Common myeloid progenitor, CD34-positive (primary cell): Measurements from ENCODE around the gene VKORC1.

Experiments used
- CTCF ChIA-PET: fragments of 350-600 bp; sonication (Branson Sonifier 250); formaldehyde crosslinking; loops from one replicate; lab custom pipeline; 2021; ENCODE audit warnings: antibody characterized with exemption; lab: Charles Lee
- POLR2A ChIA-PET: fragments of 350-600 bp; sonication (Branson Sonifier 250); formaldehyde crosslinking; loops from one replicate; lab custom pipeline; 2021; ENCODE audit warnings: antibody characterized with exemption; lab: Charles Lee
- DNase-seq, 3 donors: peaks; one replicate each; pipeline versions ENCODE4 v3.0.0 to v3.0.0-alpha.2; 2013
- H3K27ac ChIP-seq, 2 experiments: 1 replicate in 1 of 2; 2 replicates in 1 of 2; pipeline ENCODE4 v1.7.0; 2013; ENCODE audit warnings: inconsistent platforms in 2 of 2, low read length in 2 of 2, mild to moderate bottlenecking in 2 of 2, low read depth in 1 of 2, moderate library complexity in 1 of 2; ENCODE audit not compliant: severe bottlenecking in 2 of 2, insufficient read depth in 1 of 2, poor library complexity in 1 of 2
- H3K27me3 ChIP-seq, 5 experiments: replicated peaks in 2 of 5; 1 replicate in 3 of 5; 2 replicates in 2 of 5; pipeline versions ENCODE4 v1.6.1 to v1.7.0; 2013; ENCODE audit warnings: low read length in 4 of 5, mild to moderate bottlenecking in 2 of 5, moderate library complexity in 2 of 5, inconsistent platforms in 1 of 5; ENCODE audit not compliant: insufficient read depth in 5 of 5, control insufficient read depth in 4 of 5
- H3K36me3 ChIP-seq, 4 experiments: 1 replicate in 2 of 4; 2 replicates in 2 of 4; pipeline versions ENCODE4 v1.6.1 to v1.7.0; 2013; ENCODE audit warnings: low read length in 3 of 4, control low read depth in 1 of 4, mild to moderate bottlenecking in 1 of 4; ENCODE audit not compliant: control insufficient read depth in 4 of 4, insufficient read depth in 4 of 4
- H3K4me1 ChIP-seq, 4 experiments: 1 replicate in 3 of 4; 2 replicates in 1 of 4; pipeline versions ENCODE4 v1.6.1 to v1.7.1; 2013; ENCODE audit warnings: low read length in 3 of 4, mild to moderate bottlenecking in 3 of 4, control low read depth in 1 of 4, inconsistent platforms in 1 of 4, moderate library complexity in 1 of 4; ENCODE audit not compliant: control insufficient read depth in 4 of 4, insufficient read depth in 4 of 4; ENCODE audit errors: control extremely low read depth in 1 of 4
- H3K4me3 ChIP-seq, 7 experiments: 1 replicate in 4 of 7; 2 replicates in 3 of 7; pipeline versions ENCODE4 v1.5.1 to v1.7.0; 2013; ENCODE audit warnings: mild to moderate bottlenecking in 7 of 7, low read length in 6 of 7, moderate library complexity in 6 of 7, inconsistent platforms in 2 of 7, low read depth in 2 of 7, control low read depth in 1 of 7; ENCODE audit not compliant: insufficient read depth in 4 of 7, control insufficient read depth in 1 of 7; ENCODE audit errors: extremely low read depth in 1 of 7
- H3K9me3 ChIP-seq, 5 experiments: 1 replicate in 4 of 5; 2 replicates in 1 of 5; pipeline versions ENCODE4 v1.6.1 to v1.7.1; 2013; ENCODE audit warnings: low read length in 4 of 5, mild to moderate bottlenecking in 2 of 5, inconsistent platforms in 1 of 5, low read depth in 1 of 5, moderate library complexity in 1 of 5; ENCODE audit not compliant: control insufficient read depth in 4 of 5, insufficient read depth in 2 of 5; ENCODE audit errors: control extremely low read depth in 1 of 5
- whole genome bisulfite sequencing: methylation state at CpG from one replicate; pipeline ENCODE4 v1.1.5; 2013; ENCODE audit not compliant: insufficient coverage; 5-methylcytosine and 5-hydroxymethylcytosine counted together

Gene VKORC1

GRCh38 chr16:31112711-31113110 is 18.1 kb upstream of the VKORC1 start:
- H3K27me3 ChIP-seq = no peaks in the 10 kb centered on the region
- peak overlapping the region; percentile 7 to 56 for H3K27ac ChIP-seq
- H3K9me3 ChIP-seq = no peaks in the 10 kb centered on the region
- no peak for DNase-seq
- peaks cover 7 to 47% (median 40%) of the 10 kb centered on the region in 4 experiments for H3K4me1 ChIP-seq
- H3K36me3 ChIP-seq = peaks cover 8 to 37% (median 29%) of the 10 kb centered on the region in 4 experiments
- no peak overlapping the region for H3K4me3 ChIP-seq
- CTCF ChIA-PET = interaction anchor here (1.2 to 3.5 kb wide), 6 partner anchors 17 to 128 kb away, joined by 4 to 27 read pairs (median 8); partner anchors contain the start of gene HSD3B7
- POLR2A ChIA-PET = interaction anchor here (1.0 to 1.5 kb wide), 2 partner anchors 16 to 67 kb away, joined by 3 to 10 read pairs; partner anchors contain the start of gene FUS
- 92% methylated on average over 2 of the region's 2 CpGs for WGBS

GRCh38 chr16:31111881-31112466 is 17.4 kb upstream of the VKORC1 start:
- POLR2A ChIA-PET = interaction anchor here (1.0 to 1.1 kb wide), 2 partner anchors 17 to 69 kb away, joined by 3 read pairs; no protein-coding TSS in a partner anchor
- Histone ChIP-seq H3K27ac (peak overlapping the region in 1 of 2 experiments; percentile 7), H3K27me3 (no peaks in the 10 kb centered on the region), H3K9me3 (no peaks in the 10 kb centered on the region), H3K4me3 (no peak overlapping the region), H3K36me3 (peaks cover 8 to 37% (median 29%) of the 10 kb centered on the region in 4 experiments), H3K4me1 (peaks cover 7 to 50% (median 40%) of the 10 kb centered on the region in 4 experiments)
- CTCF ChIA-PET = interaction anchor here (1.0 to 2.7 kb wide), 6 partner anchors 12 to 38 kb away, joined by 3 to 9 read pairs (median 6); partner anchors contain the start of genes ZNF646 and ZNF668
- WGBS = 94% methylated on average over 10 of the region's 23 CpGs
- no peak for DNase-seq

- H3K9me3 ChIP-seq = no peaks in the 10 kb centered on the region
- H3K36me3 ChIP-seq = peaks cover 8 to 37% (median 29%) of the 10 kb centered on the region in 4 experiments
- no peak overlapping the region for H3K27ac ChIP-seq
- CTCF ChIA-PET = interaction anchor here (0.7 to 2.4 kb wide), 5 partner anchors 15 to 36 kb away, joined by 3 to 7 read pairs (median 4); partner anchors contain the start of genes ZNF646 and ZNF668
- POLR2A ChIA-PET = no interaction called here
- no peaks in the 10 kb centered on the region for H3K27me3 ChIP-seq
- no peak overlapping the region for H3K4me3 ChIP-seq
- peaks cover 7 to 49% (median 40%) of the 10 kb centered on the region in 4 experiments for H3K4me1 ChIP-seq
- no peak for DNase-seq
- WGBS = 97% methylated on average over 26 of the region's 26 CpGs
These were observed 15.8 kb upstream of the VKORC1 start for GRCh38 chr16:31110106-31111034.

GRCh38 chr16:31109622-31110021 is 15.0 kb upstream of the VKORC1 start:
- ChIA-PET CTCF (interaction anchor here (0.7 to 2.4 kb wide), 4 partner anchors 14 to 37 kb away, joined by 3 to 7 read pairs (median 4); no protein-coding TSS in a partner anchor), POLR2A (no interaction called here)
- Histone ChIP-seq H3K4me3 (peak overlapping the region in 2 of 7 experiments; percentile 82 to 87), H3K4me1 (peaks cover 7 to 47% (median 39%) of the 10 kb centered on the region in 4 experiments), H3K36me3 (peaks cover 8 to 37% (median 29%) of the 10 kb centered on the region in 4 experiments), H3K27ac (no peak overlapping the region), H3K27me3 (no peaks in the 10 kb centered on the region), H3K9me3 (no peaks in the 10 kb centered on the region)
- WGBS = 91% methylated on average over 11 of the region's 12 CpGs
- DNase-seq = no peak

- POLR2A ChIA-PET = no interaction called here
- H3K4me1 ChIP-seq = peaks cover 7 to 41% (median 35%) of the 10 kb centered on the region in 4 experiments
- CTCF ChIA-PET = interaction anchor here (1.6 to 2.4 kb wide), 2 partner anchors 18 to 33 kb away, joined by 4 to 7 read pairs; no protein-coding TSS in a partner anchor
- H3K4me3 ChIP-seq = peak overlapping the region; percentile 52 to 87 (median 87)
- no peaks in the 10 kb centered on the region for H3K9me3 ChIP-seq
- H3K36me3 ChIP-seq = peaks cover 8 to 37% (median 29%) of the 10 kb centered on the region in 4 experiments
- 66% methylated on average over 38 of the region's 57 CpGs for WGBS
- no peaks in the 10 kb centered on the region for H3K27me3 ChIP-seq
- DNase-seq = peak in 2 of 3 donors; percentile 30 to 33
- peak overlapping the region in 1 of 2 experiments; percentile 70 for H3K27ac ChIP-seq
These were observed 14.4 kb upstream of the VKORC1 start for GRCh38 chr16:31108794-31109558.
